GM12864 (cell line): ENCODE data around the gene LENEP.

ENCODE experiments used
- DNase-seq: peaks from one replicate; pipeline ENCODE4 v3.0.0-alpha.2; 2011; ENCODE audit warnings: low read depth
- H3K4me3 ChIP-seq: 2 replicates; pipeline ENCODE4 v1.5.1; 2011; ENCODE audit warnings: mild to moderate bottlenecking, low read depth, low read length, control low read depth
- CTCF ChIP-seq: IDR thresholded peaks from 2 replicates; pipeline ENCODE4 v1.5.1; 2011; ENCODE audit warnings: low read depth, mild to moderate bottlenecking, moderate library complexity, low read length, control low read depth, inconsistent platforms; ENCODE audit errors: missing control alignments

The LENEP gene

DNA sequence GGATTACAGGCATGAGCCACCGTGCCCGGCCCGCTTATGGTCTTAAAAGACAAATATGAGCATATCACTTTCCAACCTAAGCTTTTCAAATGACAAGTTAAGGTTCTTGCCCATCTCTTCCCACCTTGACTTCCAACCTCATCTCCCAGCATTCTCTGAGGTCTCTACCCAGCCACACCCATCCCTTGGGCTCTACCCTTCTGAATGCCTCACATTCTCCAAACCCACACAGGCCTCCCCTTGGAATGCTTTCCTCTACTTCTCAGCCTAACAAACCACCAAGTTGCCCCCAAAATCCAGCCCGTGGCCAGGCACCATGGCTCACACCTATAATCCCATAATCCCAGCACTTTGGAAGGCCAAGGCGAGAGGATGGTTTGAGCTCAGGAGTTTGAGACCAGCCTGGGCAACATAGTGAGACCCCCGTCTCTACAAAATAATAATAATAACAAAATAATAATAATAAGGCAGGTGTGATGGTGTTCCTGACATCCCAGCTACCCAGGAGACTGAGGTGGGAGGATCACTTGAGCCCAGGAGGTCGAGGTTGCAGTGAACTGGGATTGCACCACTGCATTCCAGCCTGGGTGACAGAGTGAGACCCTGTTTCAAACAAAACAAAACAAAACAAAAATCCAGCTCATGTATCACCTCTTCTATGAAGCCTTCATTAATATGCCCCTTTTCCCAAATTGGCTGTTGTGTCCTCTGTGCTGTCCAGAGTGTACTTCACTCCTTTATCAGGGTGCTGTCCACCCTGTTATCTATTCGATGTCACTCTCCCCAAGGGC, 28.9 kb downstream of the LENEP start:
- no peak for DNase-seq
- no peak for TF ChIP-seq CTCF
- no peak overlapping the region for H3K4me3 ChIP-seq

DNA sequence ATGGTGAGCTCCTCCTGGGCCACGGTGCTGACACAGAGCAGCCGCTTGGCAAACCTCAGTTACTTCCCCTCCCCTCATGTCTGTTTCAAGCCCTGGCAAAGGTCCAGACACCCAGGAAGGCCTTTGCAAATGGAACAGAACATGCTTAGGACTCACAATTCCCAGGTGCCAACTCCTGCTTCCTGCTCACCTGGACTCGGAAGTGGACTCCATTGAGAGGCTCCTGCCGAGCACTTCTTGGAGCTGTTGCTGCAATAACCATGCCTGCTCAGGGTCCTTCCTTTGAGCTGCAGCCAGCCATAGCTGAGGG, 29.5 kb downstream of the LENEP start:
- no peak overlapping the region for H3K4me3 ChIP-seq
- DNase-seq: no peak
- no peak for TF ChIP-seq CTCF

GRCh38 chr1:155023627-155024026, 30.2 kb downstream of the LENEP start:
- no peak overlapping the region for H3K4me3 ChIP-seq
- TF ChIP-seq CTCF: no peak

DNA sequence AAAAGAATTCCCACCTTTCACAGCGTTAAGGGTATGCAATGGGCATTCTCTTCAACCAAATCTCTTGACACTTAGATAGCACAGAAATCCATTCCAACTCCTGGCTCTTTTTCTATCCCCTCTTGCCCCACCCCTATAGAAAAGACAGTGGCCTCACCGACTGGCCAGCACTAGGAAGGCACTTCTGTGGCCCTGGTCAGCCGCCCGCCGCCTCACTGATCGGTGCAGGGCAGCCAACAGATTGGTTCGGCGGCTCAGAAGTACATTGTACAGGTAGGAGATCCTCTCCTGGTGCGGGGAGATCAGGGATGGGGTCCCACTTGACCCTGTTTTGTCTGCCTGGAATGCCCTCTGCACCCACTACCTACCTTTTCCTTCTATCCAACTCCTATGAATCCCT, 30.9 kb downstream of the LENEP start:
- DNase-seq: no peak
- no peak overlapping the region for H3K4me3 ChIP-seq
- TF ChIP-seq CTCF: no peak

More at GRCh38 chr1:155023627-155024026, 30.2 kb downstream of the LENEP start:
- DNase-seq: no peak

DNA sequence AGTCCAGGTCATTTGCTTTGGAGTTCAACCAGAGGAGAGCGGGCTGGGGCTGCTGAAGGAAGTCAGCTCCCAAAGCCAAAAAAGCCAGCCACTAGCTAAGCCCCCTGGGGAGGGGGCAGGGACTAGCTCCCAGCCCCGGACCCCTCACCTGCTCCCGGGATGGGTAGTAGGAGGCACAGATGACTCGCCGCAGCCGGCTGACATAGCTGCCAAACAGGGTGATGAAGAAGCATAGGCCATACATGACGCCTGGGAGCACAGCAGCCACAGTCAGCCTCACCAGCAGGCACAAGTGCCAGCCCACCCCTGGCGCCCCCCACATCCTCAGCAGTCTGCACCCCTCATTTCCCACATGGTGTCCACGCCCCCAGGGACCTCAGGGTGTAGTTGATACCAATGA, 32.8 kb downstream of the LENEP start:
- DNase-seq: no peak
- no peak for TF ChIP-seq CTCF
- H3K4me3 ChIP-seq: no peak overlapping the region

- no peak overlapping the region for H3K4me3 ChIP-seq
- DNase-seq: no peak
- TF ChIP-seq CTCF: no peak
Observed at GRCh38 chr1:155026588-155026987, 33.2 kb downstream of the LENEP start.
